H1 (cell line): ENCODE data around the gene C19orf25. TPM values are rescaled to one million over a fixed set of nuclear protein-coding genes. Genes with fewer than 3 reads are reported as not detected.

ENCODE experiments used
- CTCF ChIA-PET: fragments of 300-600 bp; sonication (Branson Sonifier 250); formaldehyde crosslinking; loops from one replicate; lab custom pipeline; 2021; ENCODE audit not compliant: partially characterized antibody; lab: Charles Lee
- POLR2A ChIA-PET: fragments of 300-600 bp; sonication (Branson Sonifier 250); formaldehyde crosslinking; loops from one replicate; lab custom pipeline; 2021; ENCODE audit warnings: inconsistent platforms; ENCODE audit not compliant: partially characterized antibody; lab: Charles Lee
- DNase-seq, 2 experiments: peaks; one replicate each; pipeline versions ENCODE4 v3.0.0 to v3.0.0-alpha.2; 2010 to 2022; ENCODE audit warnings: low spot score in 2 of 2, low read depth in 1 of 2, mixed read lengths in 1 of 2
- FAIRE-seq: peaks from 2 replicates; lab custom pipeline; 2011; peaks lifted over from hg19 to GRCh38; lab: Jason Lieb, UNC
- H2AFZ ChIP-seq: 2 replicates; pipeline ENCODE4 v1.8.1; 2012; ENCODE audit warnings: low read length, inconsistent platforms
- H2AK5ac ChIP-seq: 2 replicates; pipeline ENCODE4 v1.6.1; 2013; ENCODE audit warnings: low read depth, low read length
- H2BK120ac ChIP-seq: replicated peaks from 2 replicates; pipeline ENCODE3; 2013; ENCODE audit warnings: low read depth, low read length, inconsistent platforms
- H2BK12ac ChIP-seq: 2 replicates; pipeline ENCODE4 v1.6.1; 2013; ENCODE audit warnings: low read depth, low read length
- H2BK15ac ChIP-seq: 2 replicates; pipeline ENCODE4 v1.6.1; 2013; ENCODE audit warnings: low read length
- H2BK20ac ChIP-seq: 2 replicates; pipeline ENCODE4 v1.6.1; 2013; ENCODE audit warnings: low read length
- H2BK5ac ChIP-seq: 2 replicates; pipeline ENCODE4 v1.6.1; 2013; ENCODE audit warnings: low read depth, low read length
- H3K14ac ChIP-seq: 2 replicates; pipeline ENCODE4 v1.6.1; 2013; ENCODE audit warnings: inconsistent platforms; ENCODE audit not compliant: insufficient read length
- H3K18ac ChIP-seq: 2 replicates; pipeline ENCODE4 v1.6.1; 2013; ENCODE audit warnings: low read length; ENCODE audit errors: extremely low read depth
- H3K23ac ChIP-seq: 2 replicates; pipeline ENCODE4 v1.6.1; 2013; ENCODE audit warnings: inconsistent platforms; ENCODE audit not compliant: insufficient read length
- H3K23me2 ChIP-seq: 2 replicates; pipeline ENCODE4 v1.6.1; 2013; ENCODE audit warnings: low read depth, low read length
- H3K27ac ChIP-seq: 2 replicates; pipeline ENCODE4 v1.6.1; 2011; ENCODE audit warnings: low read depth, low read length, inconsistent platforms
- H3K27me3 ChIP-seq, 4 experiments: replicated peaks in 1 of 4; 1 replicate in 1 of 4; 2 replicates in 3 of 4; pipeline versions ENCODE4 v1.6.1 to v1.8.1; 2011 to 2013; ENCODE audit warnings: low read length in 3 of 4, mild to moderate bottlenecking in 3 of 4, inconsistent platforms in 2 of 4, mixed read lengths in 2 of 4, moderate library complexity in 1 of 4; ENCODE audit not compliant: control insufficient read depth in 3 of 4, insufficient read depth in 3 of 4; ENCODE audit errors: extremely low read depth in 1 of 4
- H3K36me3 ChIP-seq, 4 experiments: 2 replicates each; pipeline versions ENCODE4 v1.6.1 to v1.8.1; 2011 to 2013; ENCODE audit warnings: mild to moderate bottlenecking in 4 of 4, low read length in 3 of 4, moderate library complexity in 2 of 4, control low read depth in 1 of 4, inconsistent platforms in 1 of 4; ENCODE audit not compliant: insufficient read depth in 4 of 4, control insufficient read depth in 2 of 4
- H3K4ac ChIP-seq: replicated peaks from 2 replicates; pipeline ENCODE3; 2013; ENCODE audit warnings: low read length, low read depth, mixed read lengths, inconsistent platforms; ENCODE audit not compliant: insufficient read length
- H3K4me1 ChIP-seq, 4 experiments: replicated peaks in 1 of 4; 1 replicate in 1 of 4; 2 replicates in 3 of 4; pipeline versions ENCODE4 v1.6.1 to v1.8.1; 2011 to 2013; ENCODE audit warnings: low read length in 3 of 4, inconsistent platforms in 2 of 4, mixed read lengths in 1 of 4; ENCODE audit not compliant: insufficient read depth in 4 of 4, control insufficient read depth in 3 of 4
- H3K4me2 ChIP-seq, 2 experiments: 2 replicates each; pipeline versions ENCODE4 v1.6.1 to v1.8.1; 2011 to 2013; ENCODE audit warnings: low read depth in 2 of 2, low read length in 2 of 2, control low read depth in 1 of 2, inconsistent platforms in 1 of 2, mild to moderate bottlenecking in 1 of 2; ENCODE audit not compliant: insufficient read depth in 1 of 2
- H3K4me3 ChIP-seq, 4 experiments: fragments of 200-600, 300-600 bp in 1 of 4; sonication (generic), shearing (Covaris generic), sonication (Bioruptor Twin) in 1 of 4; 2 replicates each; pipeline versions ENCODE4 v1.5.1 to v1.8.1; 2011 to 2016; ENCODE audit warnings: low read length in 4 of 4, low read depth in 3 of 4, control low read depth in 2 of 4, inconsistent platforms in 2 of 4, mild to moderate bottlenecking in 2 of 4, mixed read lengths in 1 of 4, moderate library complexity in 1 of 4; ENCODE audit not compliant: insufficient read depth in 2 of 4; ENCODE audit errors: extremely low read depth in 1 of 4
- H3K56ac ChIP-seq: replicated peaks from 2 replicates; pipeline ENCODE3; 2013; ENCODE audit warnings: low read depth, mild to moderate bottlenecking, mixed read lengths, low read length, inconsistent platforms; ENCODE audit not compliant: insufficient read length
- H3K79me1 ChIP-seq: 2 replicates; pipeline ENCODE4 v1.6.1; 2013; ENCODE audit warnings: low read depth, low read length, control low read depth
- H3K79me2 ChIP-seq, 2 experiments: 2 replicates each; pipeline versions ENCODE4 v1.6.1 to v1.8.1; 2012 to 2013; ENCODE audit warnings: low read length in 2 of 2, mild to moderate bottlenecking in 2 of 2, inconsistent platforms in 1 of 2; ENCODE audit not compliant: insufficient read depth in 2 of 2, control insufficient read depth in 1 of 2
- H3K9ac ChIP-seq, 4 experiments: replicated peaks in 1 of 4; 1 replicate in 1 of 4; 2 replicates in 3 of 4; pipeline versions ENCODE4 v1.6.1 to v1.8.1; 2011 to 2013; ENCODE audit warnings: low read depth in 3 of 4, low read length in 3 of 4, control low read depth in 2 of 4, mild to moderate bottlenecking in 2 of 4, moderate library complexity in 2 of 4, inconsistent platforms in 1 of 4; ENCODE audit errors: extremely low read depth in 1 of 4
- H3K9me3 ChIP-seq, 2 experiments: 2 replicates each; pipeline versions ENCODE4 v1.6.1 to v1.8.1; 2012 to 2013; ENCODE audit warnings: mild to moderate bottlenecking in 2 of 2, moderate library complexity in 2 of 2, control low read depth in 1 of 2, inconsistent platforms in 1 of 2, low read depth in 1 of 2, low read length in 1 of 2, mixed read lengths in 1 of 2; ENCODE audit not compliant: insufficient read depth in 2 of 2
- H4K20me1 ChIP-seq, 2 experiments: replicated peaks in 1 of 2; 2 replicates each; pipeline versions ENCODE3 to v1.8.1; 2011 to 2013; ENCODE audit warnings: inconsistent platforms in 2 of 2, low read length in 2 of 2, mild to moderate bottlenecking in 1 of 2; ENCODE audit not compliant: insufficient read depth in 2 of 2, control insufficient read depth in 1 of 2
- H4K5ac ChIP-seq: 2 replicates; pipeline ENCODE4 v1.6.1; 2013; ENCODE audit warnings: low read length, low read depth, mixed read lengths, inconsistent platforms; ENCODE audit not compliant: insufficient read length
- H4K8ac ChIP-seq: 2 replicates; pipeline ENCODE4 v1.8.0; 2013; ENCODE audit warnings: mild to moderate bottlenecking, moderate library complexity, low read length, inconsistent platforms; ENCODE audit not compliant: insufficient read depth; ENCODE audit errors: extremely low read depth
- H4K91ac ChIP-seq: replicated peaks from 2 replicates; pipeline ENCODE3; 2013; ENCODE audit warnings: low read length, mixed read lengths, inconsistent platforms; ENCODE audit not compliant: insufficient read length
- CREB1 ChIP-seq: IDR thresholded peaks from 2 replicates; pipeline ENCODE4 v1.6.1; 2012; ENCODE audit warnings: inconsistent platforms
- CTBP2 ChIP-seq: IDR thresholded peaks from 2 replicates; pipeline ENCODE4 v1.7.0; 2011; ENCODE audit warnings: borderline replicate concordance, mild to moderate bottlenecking, moderate library complexity, mixed read lengths, low read length; ENCODE audit not compliant: insufficient read depth, insufficient read length
- EZH2 ChIP-seq: fragments of 200-600 bp; sonication (generic); IDR thresholded peaks from 2 replicates; pipeline ENCODE4 v1.7.1; 2012; ENCODE audit warnings: low read depth, mild to moderate bottlenecking, moderate library complexity, low read length, inconsistent platforms; ENCODE audit not compliant: severe bottlenecking
- KDM4A ChIP-seq: IDR thresholded peaks from one replicate; pipeline ENCODE4 v1.7.1; 2012; ENCODE audit warnings: low read depth, mild to moderate bottlenecking, moderate library complexity, low read length, inconsistent platforms; ENCODE audit not compliant: severe bottlenecking
- PHF8 ChIP-seq: fragments of 200-600 bp; sonication (generic); conservative IDR thresholded peaks from 2 replicates; pipeline ENCODE4 v1.7.1; 2012; ENCODE audit warnings: low read depth, mild to moderate bottlenecking, inconsistent platforms, low read length, moderate library complexity
- SUZ12 ChIP-seq: fragments of 200-600 bp; sonication (generic); IDR thresholded peaks from 2 replicates; pipeline ENCODE4 v1.6.1; 2012; ENCODE audit warnings: mild to moderate bottlenecking, inconsistent platforms, low read length, moderate library complexity, mixed read lengths
- TAF1 ChIP-seq: IDR thresholded peaks from 2 replicates; pipeline ENCODE4 v1.6.1; 2011; ENCODE audit warnings: mild to moderate bottlenecking, low read depth, low read length
- ZNF274 ChIP-seq: IDR thresholded peaks from 2 replicates; pipeline ENCODE4 v1.7.0; 2012; ENCODE audit warnings: low read length, borderline replicate concordance; ENCODE audit errors: extremely low read depth
- WGBS, 2 experiments: shearing (Covaris generic) in 1 of 2; methylation state at CpG; one replicate each; pipeline versions ENCODE4 v1.1.6 to v1.1.7; 2013 to 2015; ENCODE audit warnings: low lambda C conversion rate in 2 of 2, mixed read lengths in 2 of 2, inconsistent platforms in 1 of 2, low coverage in 1 of 2, missing lambda C conversion rate in 1 of 2; ENCODE audit not compliant: insufficient replicate concordance in 2 of 2, insufficient coverage in 1 of 2, insufficient read length in 1 of 2; ENCODE audit errors: extremely low coverage in 1 of 2, missing lambda C conversion rate in 1 of 2; 5-methylcytosine and 5-hydroxymethylcytosine counted together
- polyA plus RNA-seq, 7 experiments: library from polyadenylated mRNA; depleted of rRNA in 3 of 7; stranded (reverse) in 5 of 7; unstranded in 2 of 7; fragments of >200 nt in 5 of 7; fragments of 200-250 nt in 2 of 7; gene quantifications; 1 replicate in 5 of 7; 2 replicates in 1 of 7; 4 replicates in 1 of 7; pipeline versions ENCODE4 v1.2.1 to v1.2.3, GENCODE V29; 2011 to 2013; ENCODE audit warnings: missing spikeins in 2 of 7, mixed read lengths in 2 of 7
- total RNA-seq: library from RNA; stranded (reverse); fragmentation: NEBNext Ultra II Directional; extraction: Animal tissue kit (Norgen Biotek cat#: 25700); gene quantifications from 2 replicates; pipeline ENCODE4 v1.2.1, GENCODE V29; 2021

Gene C19orf25
- total and polyA plus RNA-seq, 2 of the 8 experiments (the other 6 are each of a cell fraction or from before 2014, with no cell fraction given), result 41.3 to 67.4 TPM

DNA sequence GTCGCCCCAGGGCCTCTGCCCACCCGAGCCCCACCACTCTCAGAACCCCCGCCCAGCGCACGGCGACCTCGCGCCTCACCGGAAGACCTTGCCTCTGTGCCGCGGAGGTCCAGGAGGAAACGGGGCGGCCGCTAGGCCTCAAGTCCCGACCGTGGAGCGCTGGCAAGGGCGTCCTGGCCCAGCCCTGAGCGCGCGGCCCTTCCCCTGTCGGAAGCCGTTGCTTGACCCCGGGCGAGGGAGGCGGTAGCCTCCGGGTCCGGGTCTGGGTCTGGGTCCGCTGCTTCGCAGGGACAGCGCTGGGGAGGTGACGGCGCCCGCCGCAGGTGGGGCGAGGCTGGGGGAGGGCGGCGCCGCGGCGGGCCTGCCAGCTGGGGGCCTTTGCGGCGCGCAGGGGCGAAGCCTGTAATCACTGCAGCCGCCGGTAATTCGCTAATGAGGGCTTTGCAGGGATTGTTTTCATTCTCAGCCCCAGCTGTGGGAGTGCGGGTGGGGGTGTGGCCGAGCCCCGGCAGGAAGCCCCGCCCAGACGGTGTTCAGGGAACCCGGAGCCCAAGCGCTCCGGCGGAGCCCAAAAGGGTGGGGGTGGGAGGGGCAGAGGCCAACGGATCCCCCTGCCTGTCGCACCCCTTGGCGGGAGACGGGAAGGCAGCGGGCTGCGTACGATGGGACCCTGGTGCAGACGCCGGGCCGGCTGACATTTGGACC is 8.6 kb downstream of the C19orf25 start:
- Histone ChIP-seq H2BK5ac (no peak overlapping the region; the same call in 1 of the 2 replicates), H3K79me1 (no peaks in the 10 kb centered on the region), H2BK12ac (no peak overlapping the region), H3K9me3 (peaks cover 0 to 7% of the 10 kb centered on the region in 2 experiments; a peak in 1 of 4 replicates), H2BK120ac (no peak overlapping the region), H3K23ac (no peak overlapping the region), H4K20me1 (peaks cover 23 to 57% of the 10 kb centered on the region in 2 experiments), H2BK15ac (no peak overlapping the region), H2AK5ac (no peak overlapping the region), H3K4ac (no peak overlapping the region), H3K79me2 (no peaks in the 10 kb centered on the region), H3K56ac (no peak overlapping the region), H3K14ac (no peak overlapping the region), H3K27me3 (peaks cover 59 to 79% (median 77%) of the 10 kb centered on the region in 4 experiments), H4K8ac (peak overlapping the region; percentile 71), H3K4me3 (peak overlapping the region; percentile 29 to 56 (median 36)), H4K5ac (no peak overlapping the region), H4K91ac (no peak overlapping the region), H3K18ac (no peak overlapping the region; the same call in 1 of the 2 replicates), H2BK20ac (no peak overlapping the region), H3K4me2 (peak overlapping the region; percentile 86 to 91), H3K36me3 (peaks cover 0 to 41% (median 0%) of the 10 kb centered on the region in 4 experiments; a peak in 2 of 8 replicates), H3K4me1 (peaks cover 0 to 46% (median 24%) of the 10 kb centered on the region in 4 experiments; a peak in 5 of 7 replicates), H3K23me2 (peaks cover 10% of the 10 kb centered on the region; the same call in 1 of the 2 replicates), H3K9ac (no peak overlapping the region), H3K27ac (no peak overlapping the region), H2AFZ (no peak overlapping the region)
- TF ChIP-seq CTBP2, result no peak
- TF ChIP-seq CREB1, result no peak
- TF ChIP-seq ZNF274, result no peak
- no peak for TF ChIP-seq KDM4A
- TF ChIP-seq EZH2, result peak; percentile 29
- no peak for TF ChIP-seq PHF8
- 0 out of 2 replicates have a peak, but pooled peaks have one; percentile 30 for TF ChIP-seq SUZ12
- peak; percentile 3; the same call in 1 of the 2 replicates for TF ChIP-seq TAF1
- ChIA-PET POLR2A (interaction anchor here (0.6 to 5.5 kb wide), 8 partner anchors 13 to 376 kb away, joined by 3 to 55 read pairs (median 4); no protein-coding TSS in a partner anchor), CTCF (interaction anchor here (1.2 to 1.9 kb wide), 3 partner anchors 16 to 122 kb away, joined by 3 to 6 read pairs (median 3); no protein-coding TSS in a partner anchor)
- WGBS, 2 experiments, result 5% methylated on average over 40 of the region's 67 CpGs; no CpG with 5 or more reads in 1 of the 2 experiments
- DNase-seq (peak in 1 of 2 experiments; percentile 86), FAIRE-seq (no peak)
